ENCODE data around the gene PGGHG.
"Not testable (repeated sequence)": the region's sequence is repeated elsewhere in the genome, so short reads cannot be mapped to it uniquely, and the experiment has no call there.

Gene PGGHG

DNA sequence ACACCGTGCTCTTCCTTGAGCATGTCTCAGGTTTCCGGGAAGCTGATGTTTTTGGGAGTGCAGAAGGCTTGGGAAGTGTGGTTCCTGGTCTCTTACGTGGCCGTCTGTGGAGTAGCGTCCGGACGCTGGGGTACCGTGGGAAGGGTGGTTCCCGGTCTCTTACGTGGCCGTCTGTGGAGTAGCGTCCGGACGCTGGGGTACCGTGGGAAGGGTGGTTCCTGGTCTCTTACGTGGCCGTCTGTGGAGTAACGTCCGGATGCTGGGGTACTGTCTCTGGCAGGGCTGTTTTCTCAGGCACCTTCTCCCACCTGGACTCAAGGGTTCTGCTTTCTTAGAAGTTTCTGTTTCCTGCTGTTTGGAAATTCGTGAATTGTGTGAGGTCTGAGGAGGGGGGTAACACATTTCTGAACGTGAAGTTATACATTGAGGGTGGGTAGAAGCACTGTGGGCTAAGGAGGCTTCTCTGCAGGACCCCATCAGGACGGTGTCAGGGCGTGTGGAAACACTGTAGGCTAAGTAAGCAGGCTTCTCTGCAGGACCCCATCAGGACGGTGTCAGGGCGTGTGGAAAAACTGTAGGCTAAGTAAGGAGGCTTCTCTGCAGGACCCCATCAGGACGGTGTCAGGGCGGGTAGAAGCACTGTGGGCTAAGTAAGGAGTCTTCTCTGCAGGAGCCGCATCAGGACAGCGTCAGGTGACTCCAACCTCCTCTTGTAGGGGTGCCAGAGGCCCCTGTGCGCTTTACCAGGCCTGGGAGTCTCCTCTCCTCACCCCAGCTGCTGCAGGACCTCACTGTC, 37.1 kb downstream of the PGGHG start:
- no peak overlapping the region for H3K27ac ChIP-seq
- TF ChIP-seq, protein P1, sequence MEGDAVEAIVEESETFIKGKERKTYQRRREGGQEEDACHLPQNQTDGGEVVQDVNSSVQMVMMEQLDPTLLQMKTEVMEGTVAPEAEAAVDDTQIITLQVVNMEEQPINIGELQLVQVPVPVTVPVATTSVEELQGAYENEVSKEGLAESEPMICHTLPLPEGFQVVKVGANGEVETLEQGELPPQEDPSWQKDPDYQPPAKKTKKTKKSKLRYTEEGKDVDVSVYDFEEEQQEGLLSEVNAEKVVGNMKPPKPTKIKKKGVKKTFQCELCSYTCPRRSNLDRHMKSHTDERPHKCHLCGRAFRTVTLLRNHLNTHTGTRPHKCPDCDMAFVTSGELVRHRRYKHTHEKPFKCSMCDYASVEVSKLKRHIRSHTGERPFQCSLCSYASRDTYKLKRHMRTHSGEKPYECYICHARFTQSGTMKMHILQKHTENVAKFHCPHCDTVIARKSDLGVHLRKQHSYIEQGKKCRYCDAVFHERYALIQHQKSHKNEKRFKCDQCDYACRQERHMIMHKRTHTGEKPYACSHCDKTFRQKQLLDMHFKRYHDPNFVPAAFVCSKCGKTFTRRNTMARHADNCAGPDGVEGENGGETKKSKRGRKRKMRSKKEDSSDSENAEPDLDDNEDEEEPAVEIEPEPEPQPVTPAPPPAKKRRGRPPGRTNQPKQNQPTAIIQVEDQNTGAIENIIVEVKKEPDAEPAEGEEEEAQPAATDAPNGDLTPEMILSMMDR (conservative IDR thresholded peaks at IDR 0.05; ENCODE audit: low read depth) = no peak
- ChIA-PET CTCF (no interaction called here), POLR2A (ENCODE audit: low non-redundant PET) (no interaction called here)
- no peak for DNase-seq (ENCODE audit: low spot score)

DNA sequence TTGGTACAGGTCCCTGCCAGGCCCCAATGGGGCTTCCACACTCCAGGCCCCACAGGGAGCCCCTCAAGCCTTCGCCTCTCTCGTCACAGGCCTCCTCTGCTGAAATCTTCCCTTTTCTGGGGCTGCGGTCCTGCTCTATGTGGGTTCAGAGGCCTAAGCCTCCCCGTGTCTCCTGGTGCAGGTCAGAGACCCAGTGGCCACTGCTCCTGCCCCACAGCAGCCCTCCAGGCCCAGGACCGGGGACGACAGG, 37.6 kb downstream of the PGGHG start:
- no peak for DNase-seq (ENCODE audit: low spot score)
- POLR2A ChIA-PET (ENCODE audit: low non-redundant PET) = no interaction called here
- CTCF ChIA-PET = no interaction called here
- TF ChIP-seq, protein P1 (conservative IDR thresholded peaks at IDR 0.05; ENCODE audit: low read depth) = no peak
- H3K27ac ChIP-seq = no peak overlapping the region

DNA sequence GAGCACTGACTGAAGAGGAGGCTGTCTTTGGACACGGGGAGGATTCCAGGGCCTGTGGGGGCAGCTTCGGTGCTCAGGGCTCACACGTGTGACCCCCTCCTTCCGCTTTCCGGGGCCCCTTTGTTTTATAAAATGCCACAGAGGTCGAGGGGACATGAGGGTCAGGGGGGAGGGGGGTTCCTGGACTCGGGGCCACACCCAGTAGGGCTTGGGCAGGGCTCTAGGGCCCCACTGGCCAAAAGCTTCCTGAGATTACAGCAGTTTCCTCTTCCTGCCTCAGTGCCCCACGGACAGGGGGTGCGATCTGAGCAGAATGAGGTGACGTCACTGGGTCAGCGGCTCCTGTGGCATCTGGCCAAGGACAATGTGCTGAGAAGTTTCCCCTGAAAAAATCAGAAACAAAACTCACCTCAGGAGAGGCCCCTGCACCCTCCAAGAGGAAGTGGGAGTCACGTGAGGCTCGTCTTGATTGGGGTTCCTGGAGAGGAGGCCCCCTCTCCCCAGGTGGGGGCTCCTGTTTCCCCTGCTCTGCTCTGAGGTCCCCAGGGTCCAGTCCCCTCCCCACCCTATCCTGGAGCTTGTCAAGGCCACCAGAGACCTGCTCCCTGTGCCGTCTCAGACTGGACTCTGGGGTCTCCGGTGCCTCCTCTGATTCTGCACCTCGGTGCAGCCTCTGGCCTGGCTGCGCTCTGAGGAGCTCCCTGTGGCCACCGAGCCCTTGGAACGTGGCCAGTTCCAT, 38.1 kb downstream of the PGGHG start:
- DNase-seq (ENCODE audit: low spot score) = no peak

DNA sequence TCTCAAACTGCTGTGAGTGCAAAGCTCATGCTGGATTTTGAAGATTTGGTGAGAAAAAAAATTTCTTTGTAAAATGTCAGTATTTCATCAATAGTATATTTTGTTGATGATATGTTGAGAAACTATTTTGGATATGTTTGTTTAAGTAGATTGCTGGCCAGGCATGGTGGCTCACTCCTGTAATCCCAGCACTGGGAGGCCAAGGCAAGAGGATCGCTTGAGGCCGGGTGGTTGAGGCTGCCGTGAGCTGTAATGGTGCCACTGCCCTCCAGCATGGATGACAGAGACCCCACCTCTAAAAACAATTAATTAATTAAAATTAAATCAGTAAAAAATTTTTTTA, 38.6 kb downstream of the PGGHG start:
- TF ChIP-seq, protein P1 (conservative IDR thresholded peaks at IDR 0.05; ENCODE audit: low read depth) = no peak
- POLR2A ChIA-PET (ENCODE audit: low non-redundant PET) = no interaction called here
- no peak for DNase-seq (ENCODE audit: low spot score)
- CTCF ChIA-PET = no interaction called here
- no peak overlapping the region for H3K27ac ChIP-seq

More for the DNA sequence above, 38.1 kb downstream of the PGGHG start:
- H3K27ac ChIP-seq = no peak overlapping the region
- ChIA-PET CTCF (no interaction called here), POLR2A (ENCODE audit: low non-redundant PET) (no interaction called here)
- TF ChIP-seq, protein P1 (conservative IDR thresholded peaks at IDR 0.05; ENCODE audit: low read depth) = no peak

DNA sequence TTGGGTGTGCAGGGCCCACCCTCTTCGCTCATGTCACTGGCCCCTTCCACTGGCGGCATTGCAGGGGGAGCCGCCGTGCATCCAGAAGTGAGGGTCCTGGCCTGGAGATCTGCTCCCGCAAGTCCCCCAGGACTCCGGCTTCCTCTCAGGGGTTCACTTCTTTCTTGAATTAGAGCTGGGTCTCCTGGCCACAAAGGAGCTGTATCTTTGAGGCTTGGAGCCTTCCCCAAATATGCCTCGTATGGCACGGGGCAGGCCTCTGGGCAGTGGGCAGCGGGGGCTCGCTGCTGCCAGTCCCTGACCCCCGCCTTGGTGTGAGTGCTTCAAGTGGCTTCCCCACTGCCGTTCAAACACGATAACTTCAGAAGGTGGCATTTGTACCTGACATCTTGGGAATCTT, 39.1 kb downstream of the PGGHG start:
- CTCF ChIA-PET = no interaction called here
- no peak for DNase-seq (ENCODE audit: low spot score)
- no peak overlapping the region for H3K27ac ChIP-seq
- POLR2A ChIA-PET (ENCODE audit: low non-redundant PET) = no interaction called here
- TF ChIP-seq, protein P1 (conservative IDR thresholded peaks at IDR 0.05; ENCODE audit: low read depth) = no peak

DNA sequence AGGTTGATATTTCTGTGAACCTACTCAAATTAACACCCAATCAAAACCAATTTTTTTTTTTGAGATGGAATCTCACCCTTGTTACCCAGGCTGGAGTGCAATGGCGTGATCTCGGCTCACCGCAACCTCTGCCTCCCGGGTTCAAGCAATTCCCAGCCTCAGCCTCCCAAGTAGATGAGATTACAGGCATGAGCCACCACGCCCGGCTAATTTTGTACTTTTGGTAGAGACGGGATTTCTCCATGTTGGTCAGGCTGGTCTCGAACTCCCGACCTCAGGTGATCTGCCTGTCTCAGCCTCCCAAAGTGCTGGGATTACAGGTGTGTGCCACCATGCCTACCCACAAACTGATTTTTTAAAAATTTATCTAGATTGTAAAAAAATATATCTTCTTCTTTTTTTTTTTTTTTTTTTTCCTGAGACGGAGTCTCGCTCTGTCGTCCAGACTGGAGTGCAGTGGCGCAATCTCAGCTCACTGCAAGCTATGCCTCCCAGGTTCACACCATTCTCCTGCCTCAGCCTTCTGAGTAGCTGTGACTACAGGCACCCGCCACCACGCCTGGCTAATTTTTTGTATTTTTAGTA, 39.7 kb downstream of the PGGHG start:
- POLR2A ChIA-PET (ENCODE audit: low non-redundant PET) = not testable (repeated sequence)

DNA sequence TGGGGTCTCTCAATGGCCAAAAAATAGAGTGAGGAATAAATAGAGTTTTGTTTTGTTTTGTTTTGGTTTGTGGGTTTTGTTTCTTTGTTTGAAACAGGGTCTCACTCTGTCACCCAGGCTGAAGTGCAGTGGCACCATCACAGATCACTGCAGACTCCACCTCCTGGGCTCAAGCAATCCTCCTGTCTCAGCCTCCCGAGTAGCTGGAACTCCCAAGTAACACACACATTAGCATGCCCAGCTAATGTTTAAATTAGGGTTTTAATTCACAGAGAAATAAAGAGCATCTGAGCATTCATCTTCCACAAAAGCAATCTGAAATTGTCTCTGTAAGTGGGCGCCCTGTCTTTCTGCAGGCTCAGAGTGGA, 40.9 kb downstream of the PGGHG start:
- H3K27ac ChIP-seq = no peak overlapping the region
- no peak for DNase-seq (ENCODE audit: low spot score)
- ChIA-PET POLR2A (ENCODE audit: low non-redundant PET) (no interaction called here), CTCF (interaction anchor here (1.0 to 1.2 kb wide), 2 partner anchors 11 to 22 kb away, joined by 3 read pairs; no protein-coding TSS in a partner anchor)
- TF ChIP-seq, protein P1 (conservative IDR thresholded peaks at IDR 0.05; ENCODE audit: low read depth) = no peak

More for the DNA sequence above, 39.7 kb downstream of the PGGHG start:
- DNase-seq (ENCODE audit: low spot score); H3K27ac ChIP-seq: not testable (repeated sequence)
- CTCF ChIA-PET = interaction anchor here (0.6 kb wide), 1 partner anchor 100 kb away, joined by 4 read pairs; no protein-coding TSS in a partner anchor

All from RWPE1 (cell line).